HUES64 (cell line): Measurements from ENCODE around the gene HSPA14.
"Not testable (repeated sequence)": the region's sequence is repeated elsewhere in the genome, so short reads cannot be mapped to it uniquely, and the experiment has no call there.

Source experiments
- H3K27ac ChIP-seq: 2 replicates; pipeline ENCODE4 v1.7.0; 2013; ENCODE audit warnings: low read depth, low read length, inconsistent platforms
- H3K27me3 ChIP-seq: 2 replicates; pipeline ENCODE4 v1.6.1; 2013; ENCODE audit warnings: mild to moderate bottlenecking, low read length; ENCODE audit not compliant: insufficient read depth
- H3K36me3 ChIP-seq: 2 replicates; pipeline ENCODE4 v1.6.1; 2013; ENCODE audit warnings: mild to moderate bottlenecking, low read length; ENCODE audit not compliant: insufficient read depth
- H3K4me1 ChIP-seq: 2 replicates; pipeline ENCODE4 v1.6.1; 2013; ENCODE audit warnings: mild to moderate bottlenecking, low read length, moderate library complexity; ENCODE audit not compliant: insufficient read depth
- H3K4me3 ChIP-seq: 2 replicates; pipeline ENCODE4 v1.5.1; 2013; ENCODE audit warnings: mild to moderate bottlenecking, low read length, moderate library complexity
- H3K9ac ChIP-seq: 2 replicates; pipeline ENCODE4 v1.6.1; 2013; ENCODE audit warnings: mild to moderate bottlenecking, low read depth, low read length
- H3K9me3 ChIP-seq: 2 replicates; pipeline ENCODE4 v1.6.1; 2013; ENCODE audit warnings: low read depth, low read length; ENCODE audit not compliant: insufficient read depth
- whole genome bisulfite sequencing: fragments of 150-250, 120-280 bp; methylation state at CpG from one replicate; pipeline ENCODE4 v1.1.7; 2013; ENCODE audit warnings: missing lambda C conversion rate; 5-methylcytosine and 5-hydroxymethylcytosine counted together

The HSPA14 gene

DNA sequence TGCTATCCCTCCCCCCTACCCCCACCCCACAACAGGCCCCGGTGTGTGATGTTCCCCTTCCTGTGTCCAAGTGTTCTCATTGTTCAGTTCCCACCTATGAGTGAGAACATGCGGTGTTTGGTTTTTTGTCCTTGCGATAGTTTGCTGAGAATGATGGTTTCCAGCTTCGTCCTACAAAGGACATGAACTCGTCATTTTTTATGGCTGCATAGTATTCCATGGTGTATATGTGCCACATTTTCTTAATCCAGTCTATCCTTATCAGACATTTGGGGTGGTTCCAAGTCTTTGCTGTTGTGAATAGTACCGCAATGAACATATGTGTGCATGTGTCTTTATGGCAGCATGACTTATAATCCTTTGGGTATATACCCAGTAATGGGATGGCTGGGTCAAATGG is 26.4 kb downstream of the HSPA14 start:
- not testable (repeated sequence) for H3K9ac ChIP-seq, H3K27me3 ChIP-seq, H3K4me1 ChIP-seq, H3K27ac ChIP-seq, H3K9me3 ChIP-seq, H3K4me3 ChIP-seq
- WGBS: 95% methylated on average over 6 of the region's 6 CpGs
- peaks cover 60% of the 10 kb centered on the region for H3K36me3 ChIP-seq

DNA sequence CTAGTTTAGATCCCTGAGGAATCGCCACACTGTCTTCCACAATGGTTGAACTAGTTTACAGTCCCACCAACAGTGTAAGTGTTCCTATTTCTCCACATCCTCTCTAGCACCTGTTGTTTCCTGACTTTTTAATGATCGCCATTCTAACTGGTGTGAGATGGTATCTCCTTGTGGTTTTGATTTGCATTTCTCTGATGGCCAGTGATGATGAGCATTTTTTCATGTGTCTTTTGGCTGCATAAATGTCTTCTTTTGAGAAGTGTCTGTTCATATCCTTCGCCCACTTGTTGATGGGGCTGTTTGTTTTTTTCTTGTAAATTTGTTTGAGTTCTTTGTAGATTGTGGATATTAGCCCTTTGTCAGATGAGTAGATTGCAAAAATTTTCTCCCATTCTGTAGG is 26.8 kb downstream of the HSPA14 start:
- H3K36me3 ChIP-seq: peaks cover 60% of the 10 kb centered on the region
- not testable (repeated sequence) for H3K4me1 ChIP-seq, H3K27ac ChIP-seq, H3K4me3 ChIP-seq, H3K27me3 ChIP-seq, H3K9ac ChIP-seq, H3K9me3 ChIP-seq
- no CpG with 5 or more reads among the region's 3 CpGs for WGBS

DNA sequence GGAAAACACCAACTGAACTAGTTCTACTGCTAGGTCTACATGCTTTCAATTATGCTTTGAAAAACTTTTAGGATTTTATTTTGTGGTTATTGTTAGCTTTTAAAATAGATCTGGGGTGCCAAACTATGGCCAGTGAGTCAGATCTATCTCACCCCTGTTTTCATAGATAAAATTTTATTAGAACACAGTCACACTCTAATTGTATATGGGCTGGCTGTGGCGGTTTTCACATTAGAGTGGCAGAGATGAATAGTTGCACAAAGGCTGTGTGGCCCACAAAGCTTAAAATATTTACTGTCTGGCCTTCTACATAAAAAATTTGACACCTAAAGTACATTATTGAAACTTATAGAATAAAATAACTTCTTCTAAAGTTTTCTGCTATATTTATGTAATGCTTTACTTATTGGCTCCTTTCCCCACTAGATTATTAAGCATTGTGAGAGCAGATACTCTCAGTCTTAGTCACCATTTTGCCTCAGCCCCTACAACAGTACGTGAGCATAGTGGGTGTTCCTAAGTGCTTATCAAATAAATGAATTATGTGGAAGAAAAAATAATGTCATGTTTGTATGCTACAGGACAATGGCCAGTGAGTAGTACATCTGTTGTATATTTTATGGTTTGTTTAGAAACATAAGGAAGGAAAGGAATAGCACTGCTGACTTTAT is 35.1 kb downstream of the HSPA14 start:
- Histone ChIP-seq H3K4me3 (no peak overlapping the region), H3K27ac (no peak overlapping the region), H3K9ac (no peak overlapping the region), H3K9me3 (no peaks in the 10 kb centered on the region), H3K4me1 (peaks cover 19% of the 10 kb centered on the region), H3K27me3 (no peaks in the 10 kb centered on the region), H3K36me3 (peaks cover 37% of the 10 kb centered on the region)
- WGBS: 90% methylated on average over 1 of the region's 2 CpGs

DNA sequence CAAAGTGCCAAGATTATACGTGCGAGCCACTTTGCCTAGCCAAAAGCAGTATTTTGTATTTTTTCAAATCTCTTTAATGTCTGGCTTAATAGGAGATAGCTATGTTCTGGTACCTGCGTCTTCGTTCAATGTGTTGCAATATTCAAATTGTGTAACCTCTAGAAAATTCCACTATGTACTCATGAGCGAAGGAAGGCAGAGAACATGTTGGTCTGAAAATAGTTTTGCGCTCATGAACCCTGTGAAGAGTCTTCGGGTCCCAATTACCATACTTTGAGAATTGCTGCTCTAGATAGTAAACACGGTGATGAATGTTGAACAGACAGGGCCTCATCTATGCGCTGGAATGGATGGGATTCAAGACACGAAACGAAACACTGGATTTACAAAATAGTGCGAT is 37.8 kb downstream of the HSPA14 start:
- H3K27me3 ChIP-seq: no peaks in the 10 kb centered on the region
- no peak overlapping the region for H3K9ac ChIP-seq
- H3K9me3 ChIP-seq: no peaks in the 10 kb centered on the region
- peaks cover 25% of the 10 kb centered on the region for H3K4me1 ChIP-seq
- peaks cover 11% of the 10 kb centered on the region for H3K36me3 ChIP-seq
- no peak overlapping the region for H3K27ac ChIP-seq
- WGBS: 94% methylated on average over 12 of the region's 12 CpGs
- H3K4me3 ChIP-seq: no peak overlapping the region

DNA sequence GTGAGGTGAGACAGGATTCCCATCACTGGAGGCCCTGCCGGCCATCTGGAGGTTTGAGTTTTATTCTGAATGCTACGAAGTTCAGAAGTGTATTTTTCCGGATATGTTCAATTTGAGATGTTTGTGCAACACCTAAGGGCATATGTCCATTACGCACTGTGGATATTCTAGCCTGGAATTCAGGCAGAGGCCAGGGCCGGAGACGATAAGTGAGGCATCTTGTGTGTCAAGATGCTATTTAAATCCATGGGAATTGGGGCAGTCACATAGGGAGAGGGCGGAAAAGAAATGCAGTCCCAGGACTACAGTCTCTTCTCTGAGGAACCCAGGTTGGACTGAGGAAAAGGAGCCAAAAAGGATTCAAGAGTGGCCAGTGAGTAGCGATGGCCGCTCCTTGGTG is 38.7 kb downstream of the HSPA14 start:
- no peak overlapping the region; the same call in 1 of the 2 replicates for H3K27ac ChIP-seq
- WGBS: 90% methylated on average over 9 of the region's 9 CpGs
- peaks cover 7% of the 10 kb centered on the region for H3K36me3 ChIP-seq
- H3K9ac ChIP-seq: no peak overlapping the region
- H3K4me3 ChIP-seq: no peak overlapping the region; the same call in 1 of the 2 replicates
- H3K9me3 ChIP-seq: no peaks in the 10 kb centered on the region
- H3K27me3 ChIP-seq: no peaks in the 10 kb centered on the region
- peaks cover 33% of the 10 kb centered on the region for H3K4me1 ChIP-seq

DNA sequence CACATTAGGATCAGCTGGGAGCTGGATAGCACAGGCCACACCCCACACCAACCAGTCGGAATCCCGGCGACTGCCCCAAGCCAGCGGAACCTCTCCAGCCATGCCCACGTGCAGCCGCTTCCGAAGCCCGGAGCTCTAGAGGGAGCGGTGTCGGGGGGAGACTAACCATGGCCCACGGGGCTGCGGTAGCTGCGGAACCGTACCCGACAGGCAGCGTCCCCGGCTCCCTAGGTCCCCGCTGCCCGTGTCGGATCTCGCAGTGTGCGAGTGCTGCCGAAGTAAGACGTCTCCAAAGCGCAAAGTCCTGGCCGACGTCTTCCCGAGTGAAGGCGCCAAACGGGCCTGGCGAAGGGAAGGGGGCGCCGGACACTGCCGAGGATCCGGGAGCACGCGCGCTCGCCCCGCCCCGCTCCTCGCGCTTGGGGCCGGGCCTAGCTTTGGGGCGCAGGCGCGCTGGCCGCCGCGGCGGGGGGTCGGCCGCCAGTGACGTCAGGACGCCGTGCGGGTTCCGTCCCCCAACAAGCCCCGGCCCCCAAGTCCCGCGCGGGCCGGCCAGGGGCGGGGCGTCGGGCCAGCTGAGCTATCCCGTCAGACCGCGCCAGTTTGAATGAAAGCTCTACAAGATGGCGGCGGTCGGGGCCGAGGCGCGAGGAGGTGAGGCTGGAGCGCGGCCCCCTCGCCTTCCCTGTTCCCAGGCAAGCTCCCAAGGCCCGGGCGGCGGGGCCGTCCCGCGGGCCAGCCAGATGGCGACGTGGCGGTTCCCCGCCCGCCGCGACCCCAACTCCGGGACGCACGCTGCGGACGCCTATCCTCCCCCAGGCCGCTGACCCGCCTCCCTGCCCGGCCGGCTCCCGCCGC is 40.4 kb downstream of the HSPA14 start, which contains the start of gene SUV39H2:
SUV39H2 (plus strand) TSS at position 601 of the 858 bp plus-strand sequence; CDS start at position 624, 23 bp downstream.
- under 1% methylated on average over 102 of the region's 102 CpGs for WGBS
- H3K27me3 ChIP-seq: no peaks in the 10 kb centered on the region

DNA sequence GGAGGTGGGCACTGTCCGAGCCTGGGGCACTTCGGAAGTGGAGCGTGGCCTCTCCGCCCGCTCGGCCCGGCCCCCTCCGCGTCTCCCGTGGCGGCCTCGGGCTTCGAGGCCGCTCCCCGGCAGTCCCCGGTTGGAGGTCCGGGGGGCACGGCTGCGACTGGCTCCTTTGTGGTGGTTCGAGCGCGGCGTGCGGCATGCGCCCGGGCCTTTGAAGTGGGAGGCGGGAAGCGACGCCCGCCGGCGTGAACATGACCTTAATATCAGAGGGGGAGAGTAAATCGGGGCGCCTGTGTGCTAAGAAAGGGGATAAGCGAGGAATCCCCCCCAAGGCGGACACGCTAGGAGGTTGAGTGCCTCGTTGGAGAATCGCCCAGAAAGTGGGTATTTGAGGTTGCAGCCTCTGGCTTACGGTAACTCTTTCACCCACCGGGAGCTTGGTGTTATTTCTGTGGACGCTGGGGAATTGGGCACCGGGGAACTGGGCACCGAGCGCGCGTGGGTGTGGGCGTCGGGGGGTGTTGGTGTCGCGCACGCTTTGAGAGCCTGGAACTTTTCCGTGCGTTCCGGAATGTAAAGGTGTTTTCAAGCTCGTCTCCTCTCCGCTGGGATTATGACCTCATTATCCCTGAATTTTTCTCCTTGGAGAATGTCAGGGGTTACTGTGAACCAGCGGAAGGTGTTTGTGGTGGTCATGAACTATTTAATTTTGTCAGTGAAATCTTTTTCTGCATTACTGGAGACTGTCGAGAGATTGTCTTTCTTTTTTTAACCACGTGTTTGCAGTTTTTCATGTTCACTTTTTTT is 41.2 kb downstream of the HSPA14 start:
- under 1% methylated on average over 59 of the region's 60 CpGs for WGBS
- Histone ChIP-seq H3K9me3 (no peaks in the 10 kb centered on the region), H3K27ac (peak overlapping the region; percentile 89)

More for the DNA sequence above, 40.4 kb downstream of the HSPA14 start, which contains the start of gene SUV39H2:
- Histone ChIP-seq H3K9me3 (no peaks in the 10 kb centered on the region), H3K36me3 (peaks cover 13% of the 10 kb centered on the region), H3K4me1 (peaks cover 35% of the 10 kb centered on the region), H3K27ac (peak within 1 kb of the TSS; percentile 96), H3K9ac (peak within 1 kb of the TSS; percentile 97), H3K4me3 (peak within 1 kb of the TSS; percentile 98)

DNA sequence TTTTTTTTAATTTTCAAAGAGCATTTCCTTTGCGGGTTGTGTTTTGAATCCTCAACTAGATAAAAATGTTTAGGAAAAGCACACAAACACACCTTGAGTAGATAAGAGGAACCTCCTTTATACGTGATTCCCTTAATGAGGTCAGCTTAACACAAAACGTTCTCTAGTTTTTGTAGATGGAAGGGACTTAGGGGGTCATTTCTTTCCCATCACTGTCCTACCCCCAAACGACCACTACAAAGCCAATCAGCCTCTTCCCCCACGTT is 41.8 kb downstream of the HSPA14 start:
- no peaks in the 10 kb centered on the region for H3K9me3 ChIP-seq

More for the DNA sequence above, 41.2 kb downstream of the HSPA14 start:
- Histone ChIP-seq H3K4me1 (peaks cover 35% of the 10 kb centered on the region), H3K9ac (peak overlapping the region; percentile 93), H3K4me3 (peak overlapping the region; percentile 98), H3K27me3 (no peaks in the 10 kb centered on the region), H3K36me3 (peaks cover 21% of the 10 kb centered on the region)

DNA sequence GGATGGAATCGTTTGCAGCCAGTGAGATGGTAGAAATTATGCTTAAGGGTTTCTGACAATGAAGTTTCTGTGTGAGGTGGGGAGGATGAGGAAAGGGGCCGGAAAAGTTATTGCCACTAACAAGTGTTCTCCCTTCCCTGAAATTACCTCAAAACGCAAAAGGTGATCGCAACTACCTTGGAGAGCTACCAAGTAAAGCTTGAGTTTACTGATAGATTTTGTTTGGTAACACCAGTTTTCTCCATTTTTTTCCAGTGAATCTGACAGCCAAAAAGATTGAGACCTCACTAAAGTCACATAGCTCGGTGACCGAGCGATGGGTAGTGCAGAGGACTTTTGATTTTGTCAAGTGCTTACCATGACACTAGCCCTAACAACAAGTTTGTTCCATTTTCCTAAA is 42.1 kb downstream of the HSPA14 start:
- H3K4me3 ChIP-seq: peak overlapping the region; percentile 98
- no peaks in the 10 kb centered on the region for H3K9me3 ChIP-seq
- peaks cover 30% of the 10 kb centered on the region for H3K36me3 ChIP-seq
- H3K27me3 ChIP-seq: no peaks in the 10 kb centered on the region
- H3K27ac ChIP-seq: no peak overlapping the region
- WGBS: 43% methylated on average over 7 of the region's 7 CpGs
- H3K4me1 ChIP-seq: peaks cover 35% of the 10 kb centered on the region
- H3K9ac ChIP-seq: peak overlapping the region; percentile 93; the same call in 1 of the 2 replicates

More for the DNA sequence above, 41.8 kb downstream of the HSPA14 start:
- WGBS: 0% methylated on average over 1 of the region's 5 CpGs
- no peak overlapping the region for H3K27ac ChIP-seq
- H3K4me3 ChIP-seq: peak overlapping the region; percentile 98
- peaks cover 26% of the 10 kb centered on the region for H3K36me3 ChIP-seq
- H3K27me3 ChIP-seq: no peaks in the 10 kb centered on the region
- H3K4me1 ChIP-seq: peaks cover 35% of the 10 kb centered on the region
- peak overlapping the region; percentile 93 for H3K9ac ChIP-seq

DNA sequence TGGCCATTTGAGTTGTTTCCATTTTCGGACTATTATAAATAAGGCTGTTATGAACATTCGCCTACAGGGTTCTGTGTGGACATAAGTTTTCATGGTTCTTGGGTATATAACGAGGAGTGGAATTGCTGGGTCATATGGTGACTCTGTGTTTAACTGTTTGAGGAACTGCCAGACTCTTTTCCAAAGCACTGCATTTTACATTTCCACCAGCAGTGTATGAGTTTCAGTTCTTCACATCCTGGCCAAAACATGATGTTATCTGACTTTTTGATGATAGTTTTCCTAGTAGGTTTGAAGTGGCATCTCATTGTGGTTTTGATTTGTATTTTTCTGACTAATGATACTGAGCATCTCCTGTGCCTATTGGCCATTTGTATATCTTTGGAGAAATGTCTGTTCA is 46.0 kb downstream of the HSPA14 start:
- peaks cover 16% of the 10 kb centered on the region for H3K4me1 ChIP-seq
- no peak overlapping the region for H3K9ac ChIP-seq
- no peaks in the 10 kb centered on the region for H3K27me3 ChIP-seq
- no peaks in the 10 kb centered on the region for H3K9me3 ChIP-seq
- H3K4me3 ChIP-seq: no peak overlapping the region
- WGBS: 94% methylated on average over 3 of the region's 3 CpGs
- no peak overlapping the region for H3K27ac ChIP-seq
- H3K36me3 ChIP-seq: peaks cover 48% of the 10 kb centered on the region

DNA sequence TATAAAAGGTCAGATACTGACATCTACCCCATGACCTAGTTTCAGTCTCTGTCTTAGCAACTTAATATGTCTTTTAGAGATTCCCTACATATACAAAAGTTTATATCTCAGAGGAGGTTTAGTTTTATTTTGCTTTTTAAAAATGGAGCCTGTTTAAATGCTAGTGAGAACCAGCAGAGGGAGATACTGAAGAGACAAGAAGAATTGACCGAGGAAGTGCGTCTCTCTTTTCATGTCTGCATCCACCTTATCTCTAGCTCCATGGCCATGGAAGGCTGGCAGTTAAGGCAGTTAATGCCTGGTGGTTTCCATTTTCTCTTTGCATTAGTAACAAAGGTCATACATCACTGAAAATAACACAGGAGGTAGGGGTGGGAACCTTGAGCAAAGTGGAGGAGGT is 51.2 kb downstream of the HSPA14 start:
- Histone ChIP-seq H3K9ac (no peak overlapping the region), H3K9me3 (no peaks in the 10 kb centered on the region), H3K4me1 (no peaks in the 10 kb centered on the region), H3K27me3 (no peaks in the 10 kb centered on the region), H3K4me3 (no peak overlapping the region), H3K36me3 (peaks cover 30% of the 10 kb centered on the region), H3K27ac (no peak overlapping the region)
- 82% methylated on average over 2 of the region's 2 CpGs for WGBS
